Activated naive CD4-positive, alpha-beta T cell treated with anti-CD3 and anti-CD28 coated beads for 36 hours (primary cell): ENCODE data around the gene RNF41. TPM values are rescaled to one million over a fixed set of nuclear protein-coding genes. Genes with fewer than 3 reads are reported as not detected.
"Not testable (repeated sequence)": the region's sequence is repeated elsewhere in the genome, so short reads cannot be mapped to it uniquely, and the experiment has no call there.

Experiments
- CTCF ChIA-PET: fragments of 350-600 bp; sonication (Branson Sonifier 250); formaldehyde crosslinking; loops from one replicate; lab custom pipeline; 2021; ENCODE audit warnings: antibody characterized with exemption; lab: Charles Lee
- DNase-seq: peaks from one replicate; pipeline ENCODE4 v3.0.0-alpha.2; 2020
- H3K27ac Mint-ChIP-seq: one replicate; pipeline ENCODE4 v1.8.0; 2021; ENCODE audit warnings: mild to moderate bottlenecking, mixed read lengths
- H3K27me3 Mint-ChIP-seq: one replicate; pipeline ENCODE4 v1.8.0; 2021; ENCODE audit warnings: low read depth, mixed read lengths
- H3K36me3 Mint-ChIP-seq: one replicate; pipeline ENCODE4 v1.8.0; 2021; ENCODE audit warnings: low read depth, mixed read lengths
- H3K4me1 Mint-ChIP-seq: one replicate; pipeline ENCODE4 v1.8.0; 2021; ENCODE audit warnings: low read depth, mixed read lengths
- H3K4me3 Mint-ChIP-seq: one replicate; pipeline ENCODE4 v1.8.0; 2021; ENCODE audit warnings: mild to moderate bottlenecking, moderate library complexity, mixed read lengths
- H3K9me3 Mint-ChIP-seq: one replicate; pipeline ENCODE4 v1.8.0; 2021; ENCODE audit warnings: mixed read lengths
- intact Hi-C: fragments of 100-400 bp; cut with micrococcal nuclease; formaldehyde crosslinking; loops from one replicate; pipeline ENCODE4 v1.15.1; 2023
- total RNA-seq, 2 experiments: library from RNA; stranded (reverse); gene quantifications; one replicate each; pipeline ENCODE4 v1.2.3, GENCODE V29; 2021

The RNF41 gene
- 10 to 100 TPM; 26.0 TPM for total RNA-seq

- H3K27ac Mint-ChIP-seq: peak within 1 kb of the TSS; percentile 93
- peaks cover 37% of the 10 kb centered on the region for H3K4me1 Mint-ChIP-seq
- H3K27me3 Mint-ChIP-seq: no peaks in the 10 kb centered on the region
- H3K36me3 Mint-ChIP-seq: peaks cover 7% of the 10 kb centered on the region
- H3K9me3 Mint-ChIP-seq: no peaks in the 10 kb centered on the region
- CTCF ChIA-PET: interaction anchor here (0.6 to 3.9 kb wide), 24 partner anchors 11 to 282 kb away, joined by 3 to 40 read pairs (median 4); partner anchors contain the start of genes ANKRD52, ESYT1, SMARCC2 and ZC3H10
- peak; percentile 95 for DNase-seq
- intact Hi-C loops: loop anchor here (1.0 to 5.0 kb wide), 4 partner anchors 112 to 465 kb away; partner anchors contain the start of genes PTGES3 and PYM1
- peak within 1 kb of the TSS; percentile 99 for H3K4me3 Mint-ChIP-seq
Observed at GRCh38 chr12:56221757-56222530, at the start of gene RNF41. Gene RNF41 (minus strand): TSS chr12:56221922. CDS start chr12:56214047, 7,875 bp downstream.

GRCh38 chr12:56271031-56271430 is 49.3 kb upstream of the RNF41 start:
- Mint-ChIP-seq H3K4me3 (no peak overlapping the region), H3K4me1 (peaks cover 14% of the 10 kb centered on the region), H3K27ac (no peak overlapping the region), H3K27me3 (no peaks in the 10 kb centered on the region), H3K36me3 (peaks cover 20% of the 10 kb centered on the region), H3K9me3 (no peaks in the 10 kb centered on the region)
- CTCF ChIA-PET: interaction anchor here (0.9 kb wide), 1 partner anchor 13 kb away, joined by 4 read pairs; no protein-coding TSS in a partner anchor
- intact Hi-C loops: no loop called here
- no peak for DNase-seq

GRCh38 chr12:56267443-56268071 is 45.8 kb upstream of the RNF41 start:
- H3K4me1 Mint-ChIP-seq: peaks cover 16% of the 10 kb centered on the region
- DNase-seq: no peak
- H3K9me3 Mint-ChIP-seq: no peaks in the 10 kb centered on the region
- H3K27me3 Mint-ChIP-seq: no peaks in the 10 kb centered on the region
- intact Hi-C loops: loop anchor here (1.0 to 2.0 kb wide), 2 partner anchors 75 to 201 kb away; partner anchors contain the start of gene SPRYD4
- CTCF ChIA-PET: interaction anchor here (1.4 to 4.5 kb wide), 7 partner anchors 8 to 197 kb away, joined by 3 to 22 read pairs (median 5); partner anchors contain the start of genes ANKRD52 and SMARCC2
- H3K36me3 Mint-ChIP-seq: peaks cover 5% of the 10 kb centered on the region
- H3K4me3 Mint-ChIP-seq: peak overlapping the region; percentile 89
- H3K27ac Mint-ChIP-seq: no peak overlapping the region

GRCh38 chr12:56266693-56267442 is 45.1 kb upstream of the RNF41 start, which contains the start of gene COQ10A:
Gene COQ10A (plus strand): TSS chr12:56266942. CDS start chr12:56267119, 177 bp downstream.
- H3K27ac Mint-ChIP-seq: peak within 1 kb of the TSS; percentile 81
- no peaks in the 10 kb centered on the region for H3K9me3 Mint-ChIP-seq
- H3K27me3 Mint-ChIP-seq: no peaks in the 10 kb centered on the region
- H3K4me1 Mint-ChIP-seq: peaks cover 16% of the 10 kb centered on the region
- DNase-seq: peak; percentile 90
- H3K4me3 Mint-ChIP-seq: peak within 1 kb of the TSS; percentile 89
- intact Hi-C loops: loop anchor here (1.0 to 2.0 kb wide), 4 partner anchors 9 to 201 kb away; partner anchors contain the start of genes ANKRD52 and SPRYD4
- H3K36me3 Mint-ChIP-seq: peaks cover 4% of the 10 kb centered on the region
- CTCF ChIA-PET: interaction anchor here (0.6 to 4.5 kb wide), 13 partner anchors 9 to 197 kb away, joined by 3 to 22 read pairs (median 4); partner anchors contain the start of genes ANKRD52, RNF41 and SMARCC2

- Mint-ChIP-seq H3K27ac (peak overlapping the region; percentile 81), H3K4me1 (peaks cover 16% of the 10 kb centered on the region), H3K4me3 (peak overlapping the region; percentile 89)
- not testable (repeated sequence) for DNase-seq, H3K36me3 Mint-ChIP-seq, H3K27me3 Mint-ChIP-seq, H3K9me3 Mint-ChIP-seq
- CTCF ChIA-PET: interaction anchor here (0.6 to 4.5 kb wide), 13 partner anchors 8 to 198 kb away, joined by 3 to 22 read pairs (median 4); partner anchors contain the start of genes ANKRD52, RNF41 and SMARCC2
- intact Hi-C loops: loop anchor here (1.0 to 2.0 kb wide), 3 partner anchors 8 to 198 kb away; partner anchors contain the start of gene ANKRD52
Observed at GRCh38 chr12:56266068-56266692, 44.5 kb upstream of the RNF41 start.

- peaks cover 21% of the 10 kb centered on the region for H3K4me1 Mint-ChIP-seq
Observed at GRCh38 chr12:56262955-56263354, 41.2 kb upstream of the RNF41 start.

GRCh38 chr12:56261503-56262232 is 39.9 kb upstream of the RNF41 start:
- intact Hi-C loops: no loop called here
- CTCF ChIA-PET: interaction anchor here (0.7 kb wide), 1 partner anchor 240 kb away, joined by 3 read pairs; no protein-coding TSS in a partner anchor
- Mint-ChIP-seq H3K9me3 (no peaks in the 10 kb centered on the region), H3K4me3 (no peak overlapping the region), H3K4me1 (peaks cover 20% of the 10 kb centered on the region), H3K27me3 (no peaks in the 10 kb centered on the region), H3K27ac (no peak overlapping the region), H3K36me3 (no peaks in the 10 kb centered on the region)
- DNase-seq: no peak

More at GRCh38 chr12:56262955-56263354, 41.2 kb upstream of the RNF41 start:
- intact Hi-C loops, H3K27me3 Mint-ChIP-seq, H3K36me3 Mint-ChIP-seq, H3K9me3 Mint-ChIP-seq, H3K4me3 Mint-ChIP-seq, H3K27ac Mint-ChIP-seq: not testable (repeated sequence)
- CTCF ChIA-PET: interaction anchor here (0.6 to 1.3 kb wide), 3 partner anchors 98 to 486 kb away, joined by 3 to 4 read pairs (median 3); partner anchors contain the start of gene ESYT1
- peak; percentile 42 for DNase-seq

- intact Hi-C loops: no loop called here
- H3K4me1 Mint-ChIP-seq: peaks cover 20% of the 10 kb centered on the region
- H3K27ac Mint-ChIP-seq: no peak overlapping the region
- no peaks in the 10 kb centered on the region for H3K9me3 Mint-ChIP-seq
- H3K36me3 Mint-ChIP-seq: peaks cover 2% of the 10 kb centered on the region
- no peak overlapping the region for H3K4me3 Mint-ChIP-seq
- DNase-seq: no peak
- no peaks in the 10 kb centered on the region for H3K27me3 Mint-ChIP-seq
- CTCF ChIA-PET: no interaction called here
Observed at GRCh38 chr12:56260921-56261320, 39.2 kb upstream of the RNF41 start.

GRCh38 chr12:56260380-56260779 is 38.7 kb upstream of the RNF41 start:
- no peak overlapping the region for H3K27ac Mint-ChIP-seq
- intact Hi-C loops: no loop called here
- peaks cover 3% of the 10 kb centered on the region for H3K36me3 Mint-ChIP-seq
- CTCF ChIA-PET: no interaction called here
- no peak overlapping the region for H3K4me3 Mint-ChIP-seq
- H3K9me3 Mint-ChIP-seq: no peaks in the 10 kb centered on the region
- peaks cover 18% of the 10 kb centered on the region for H3K4me1 Mint-ChIP-seq
- DNase-seq: no peak
- H3K27me3 Mint-ChIP-seq: no peaks in the 10 kb centered on the region

GRCh38 chr12:56258820-56259183 is 37.1 kb upstream of the RNF41 start:
- Mint-ChIP-seq H3K27me3 (no peaks in the 10 kb centered on the region), H3K4me3 (peak overlapping the region; percentile 82), H3K27ac (peak overlapping the region; percentile 59), H3K36me3 (peaks cover 10% of the 10 kb centered on the region), H3K9me3 (no peaks in the 10 kb centered on the region), H3K4me1 (peaks cover 18% of the 10 kb centered on the region)
- no peak for DNase-seq
- intact Hi-C loops: loop anchor here (1.0 to 2.0 kb wide), 6 partner anchors 7 to 206 kb away; partner anchors contain the start of genes COQ10A, NABP2 and ZC3H10
- CTCF ChIA-PET: interaction anchor here (0.7 to 4.1 kb wide), 11 partner anchors 9 to 449 kb away, joined by 3 to 22 read pairs (median 6); partner anchors contain the start of genes COQ10A, ESYT1, RNF41 and ZC3H10
